Mucosa of rectum (tissue), 2 donors: Measurements from ENCODE around the gene STRAP.

Experiments
- H3K27ac ChIP-seq, 2 donors: one replicate each; pipeline ENCODE4 v1.7.0; 2013; ENCODE audit warnings: inconsistent platforms in 2 of 2, low read depth in 2 of 2, low read length in 2 of 2
- H3K27me3 ChIP-seq, 2 donors: one replicate each; pipeline ENCODE4 v1.7.0; 2013; ENCODE audit warnings: low read length in 2 of 2; ENCODE audit not compliant: control insufficient read depth in 2 of 2, insufficient read depth in 2 of 2
- H3K36me3 ChIP-seq, 2 donors: one replicate each; pipeline ENCODE4 v1.7.0; 2013; ENCODE audit warnings: low read length in 2 of 2; ENCODE audit not compliant: control insufficient read depth in 2 of 2, insufficient read depth in 2 of 2
- H3K4me1 ChIP-seq, 2 donors: one replicate each; pipeline ENCODE4 v1.7.0; 2013; ENCODE audit warnings: low read length in 2 of 2, mild to moderate bottlenecking in 1 of 2; ENCODE audit not compliant: control insufficient read depth in 2 of 2, insufficient read depth in 2 of 2
- H3K4me3 ChIP-seq, 2 donors: one replicate each; pipeline ENCODE4 v1.7.0; 2013; ENCODE audit warnings: low read length in 2 of 2
- H3K9ac ChIP-seq, 2 donors: one replicate each; pipeline ENCODE4 v1.7.0; 2013; ENCODE audit warnings: low read length in 2 of 2, low read depth in 1 of 2, mild to moderate bottlenecking in 1 of 2
- H3K9me3 ChIP-seq, 2 donors: one replicate each; pipeline ENCODE4 v1.7.0; 2013; ENCODE audit warnings: low read length in 2 of 2; ENCODE audit not compliant: control insufficient read depth in 2 of 2
- donor health status: healthy.
- donor health status: Normal muscosa, but diverticular disease.

Gene STRAP, protein sequence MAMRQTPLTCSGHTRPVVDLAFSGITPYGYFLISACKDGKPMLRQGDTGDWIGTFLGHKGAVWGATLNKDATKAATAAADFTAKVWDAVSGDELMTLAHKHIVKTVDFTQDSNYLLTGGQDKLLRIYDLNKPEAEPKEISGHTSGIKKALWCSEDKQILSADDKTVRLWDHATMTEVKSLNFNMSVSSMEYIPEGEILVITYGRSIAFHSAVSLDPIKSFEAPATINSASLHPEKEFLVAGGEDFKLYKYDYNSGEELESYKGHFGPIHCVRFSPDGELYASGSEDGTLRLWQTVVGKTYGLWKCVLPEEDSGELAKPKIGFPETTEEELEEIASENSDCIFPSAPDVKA

DNA sequence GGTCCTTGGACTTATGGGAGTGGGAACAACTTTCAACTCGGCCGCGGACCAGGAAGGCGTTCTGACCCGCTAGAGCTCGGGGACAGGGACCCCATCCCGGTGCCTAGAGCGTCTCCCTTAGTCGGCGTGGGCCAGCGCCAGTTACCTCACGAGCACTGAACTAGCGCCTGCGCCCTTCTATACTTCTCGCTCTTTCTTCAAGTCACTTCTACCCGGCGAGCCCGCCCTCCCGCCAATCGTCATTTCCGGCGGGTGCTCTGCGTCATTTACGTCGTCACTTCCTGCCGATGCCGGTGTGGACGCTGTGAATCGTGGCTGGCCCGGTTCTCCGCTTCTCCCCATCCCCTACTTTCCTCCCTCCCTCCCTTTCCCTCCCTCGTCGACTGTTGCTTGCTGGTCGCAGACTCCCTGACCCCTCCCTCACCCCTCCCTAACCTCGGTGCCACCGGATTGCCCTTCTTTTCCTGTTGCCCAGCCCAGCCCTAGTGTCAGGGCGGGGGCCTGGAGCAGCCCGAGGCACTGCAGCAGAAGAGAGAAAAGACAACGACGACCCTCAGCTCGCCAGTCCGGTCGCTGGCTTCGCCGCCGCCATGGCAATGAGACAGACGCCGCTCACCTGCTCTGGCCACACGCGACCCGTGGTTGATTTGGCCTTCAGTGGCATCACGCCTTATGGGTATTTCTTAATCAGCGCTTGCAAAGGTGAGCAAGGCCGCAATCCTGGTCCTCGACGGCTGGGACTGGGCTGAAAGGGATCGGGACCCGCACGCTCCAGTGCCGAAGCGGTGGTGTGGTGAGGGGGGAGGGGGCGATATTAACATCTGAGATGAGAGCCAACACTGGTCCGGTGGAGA is at the start of gene STRAP:
STRAP (plus strand) TSS at position 270 of the 854 bp plus-strand sequence; CDS start at position 591, 321 bp downstream.
- Histone ChIP-seq H3K4me1 (peaks cover 11 to 20% of the 10 kb centered on the region in 2 donors), H3K4me3 (peak within 1 kb of the TSS; percentile 95 to 98), H3K27ac (peak within 1 kb of the TSS; percentile 95 to 98), H3K9me3 (no peaks in the 10 kb centered on the region), H3K27me3 (no peaks in the 10 kb centered on the region), H3K9ac (peak within 1 kb of the TSS; percentile 91 to 98), H3K36me3 (peaks cover 6 to 9% of the 10 kb centered on the region in 2 donors)

DNA sequence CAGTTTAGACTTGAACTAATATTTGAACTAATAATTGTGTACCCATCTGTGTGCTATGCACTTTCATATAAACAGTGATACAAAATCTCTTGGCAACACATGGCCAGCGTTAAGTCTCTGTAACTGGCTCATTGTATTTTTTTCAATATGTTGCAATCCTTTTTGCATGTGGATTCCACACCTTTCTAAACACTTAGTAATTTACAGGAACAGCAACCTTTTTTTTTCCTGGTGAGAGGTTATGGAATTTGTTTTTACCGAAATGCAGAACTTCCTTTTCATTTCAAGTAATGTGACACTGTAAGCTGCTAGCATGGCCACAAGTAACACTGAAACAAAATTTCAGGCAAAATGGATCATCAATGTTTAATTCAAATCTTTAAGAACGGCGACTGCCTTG is 47.6 kb upstream of the STRAP start:
- no peaks in the 10 kb centered on the region for H3K9me3 ChIP-seq
- no peaks in the 10 kb centered on the region for H3K4me1 ChIP-seq
- no peak overlapping the region for H3K27ac ChIP-seq
- no peaks in the 10 kb centered on the region for H3K27me3 ChIP-seq
- no peak overlapping the region for H3K4me3 ChIP-seq
- no peaks in the 10 kb centered on the region for H3K36me3 ChIP-seq
- no peak overlapping the region for H3K9ac ChIP-seq

DNA sequence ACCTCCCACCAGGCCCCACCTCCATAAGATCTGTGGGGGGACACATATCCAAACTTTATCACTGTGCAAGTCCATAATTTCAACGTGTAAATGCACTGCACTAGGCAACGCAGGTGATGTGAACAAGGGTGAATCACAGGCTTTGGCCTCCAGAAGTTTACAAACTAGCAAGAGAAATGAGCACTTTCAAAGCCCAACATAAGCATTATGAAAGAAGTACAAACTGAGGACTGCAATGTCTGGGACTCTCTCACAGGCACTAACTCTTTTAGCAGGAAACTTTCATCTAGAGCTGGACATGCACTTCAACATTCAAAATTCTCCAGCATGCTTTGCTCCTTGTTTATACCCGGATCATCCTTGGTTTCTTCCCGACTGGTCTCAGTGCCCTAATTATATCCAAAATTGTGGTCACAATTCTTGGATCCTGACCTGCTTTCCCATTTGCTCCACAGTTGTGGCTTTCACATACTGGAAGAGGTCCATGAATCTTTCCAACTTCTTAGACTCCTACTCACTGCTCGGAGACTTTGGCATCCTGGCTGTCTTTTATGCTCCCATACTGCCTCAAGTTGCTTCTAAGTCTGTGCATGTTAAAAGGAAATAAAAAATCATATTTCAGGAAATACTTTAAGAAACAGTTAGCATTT is 44.9 kb upstream of the STRAP start:
- Histone ChIP-seq H3K4me3 (no peak overlapping the region), H3K27ac (no peak overlapping the region), H3K9ac (no peak overlapping the region), H3K9me3 (no peaks in the 10 kb centered on the region), H3K36me3 (no peaks in the 10 kb centered on the region), H3K27me3 (no peaks in the 10 kb centered on the region), H3K4me1 (no peaks in the 10 kb centered on the region)

DNA sequence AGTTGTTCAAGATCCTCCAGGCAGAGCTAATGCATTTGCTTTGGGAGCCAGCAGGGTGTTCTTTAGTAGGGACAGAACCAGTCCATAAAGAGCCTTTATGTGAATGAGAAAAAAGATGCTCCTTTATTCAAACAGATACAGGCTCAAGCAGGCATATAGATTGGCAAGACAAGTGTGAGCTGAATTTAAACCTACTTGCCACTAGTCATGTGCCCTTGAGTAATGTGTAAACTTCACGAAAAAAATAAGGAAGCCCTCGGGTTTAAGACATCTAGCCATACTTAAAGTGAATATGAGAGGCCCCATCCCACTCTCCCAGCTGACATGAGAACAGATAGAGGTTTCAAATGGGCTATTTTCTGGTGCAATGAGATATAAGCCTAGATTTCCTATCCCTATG is 43.1 kb upstream of the STRAP start:
- Histone ChIP-seq H3K36me3 (no peaks in the 10 kb centered on the region), H3K9ac (no peak overlapping the region), H3K4me3 (no peak overlapping the region), H3K27me3 (no peaks in the 10 kb centered on the region), H3K4me1 (no peaks in the 10 kb centered on the region), H3K27ac (no peak overlapping the region), H3K9me3 (no peaks in the 10 kb centered on the region)

DNA sequence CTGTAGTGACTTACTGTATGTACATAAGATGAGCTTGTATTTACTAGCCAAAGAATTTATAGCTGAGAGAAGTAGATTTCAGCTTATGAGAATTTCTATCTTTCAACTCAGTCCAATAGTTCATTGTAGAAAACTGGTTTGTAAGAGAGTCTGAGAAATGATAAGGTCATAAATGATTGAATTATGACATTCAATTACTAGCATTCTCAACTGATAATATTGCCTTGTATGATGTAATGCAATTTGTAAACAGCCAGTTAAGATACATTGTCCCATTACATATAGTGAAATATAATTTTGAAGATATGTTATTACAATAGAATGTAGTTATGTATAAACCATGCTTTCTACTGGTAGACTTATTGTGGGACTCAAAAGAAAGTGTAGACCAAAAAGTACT is 42.5 kb upstream of the STRAP start:
- Histone ChIP-seq H3K9me3 (no peaks in the 10 kb centered on the region), H3K4me3 (no peak overlapping the region), H3K27me3 (no peaks in the 10 kb centered on the region), H3K4me1 (no peaks in the 10 kb centered on the region), H3K27ac (no peak overlapping the region), H3K36me3 (no peaks in the 10 kb centered on the region), H3K9ac (no peak overlapping the region)

DNA sequence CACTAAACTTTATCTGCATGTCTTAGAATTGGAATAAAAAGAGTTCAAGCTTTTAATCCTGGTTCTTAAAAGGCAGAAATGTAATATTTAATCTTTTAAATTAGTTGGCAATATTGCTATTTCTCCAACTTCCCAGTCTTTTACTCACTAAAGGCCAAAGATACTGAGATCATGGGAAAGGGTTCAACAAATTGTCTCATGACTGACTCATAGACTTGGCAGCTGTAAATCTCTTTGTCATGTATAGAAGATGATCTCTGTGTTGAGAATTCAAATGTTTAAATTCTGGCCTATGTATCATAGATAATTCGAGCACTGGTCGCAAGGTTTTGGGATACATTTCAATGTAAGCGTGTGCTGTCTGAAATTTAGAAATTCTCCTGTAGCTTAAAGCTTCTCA is 40.1 kb upstream of the STRAP start:
- no peak overlapping the region for H3K9ac ChIP-seq
- no peaks in the 10 kb centered on the region for H3K4me1 ChIP-seq
- H3K27ac ChIP-seq, result no peak overlapping the region
- no peak overlapping the region for H3K4me3 ChIP-seq
- H3K27me3 ChIP-seq, result no peaks in the 10 kb centered on the region
- H3K9me3 ChIP-seq, result no peaks in the 10 kb centered on the region
- no peaks in the 10 kb centered on the region for H3K36me3 ChIP-seq

DNA sequence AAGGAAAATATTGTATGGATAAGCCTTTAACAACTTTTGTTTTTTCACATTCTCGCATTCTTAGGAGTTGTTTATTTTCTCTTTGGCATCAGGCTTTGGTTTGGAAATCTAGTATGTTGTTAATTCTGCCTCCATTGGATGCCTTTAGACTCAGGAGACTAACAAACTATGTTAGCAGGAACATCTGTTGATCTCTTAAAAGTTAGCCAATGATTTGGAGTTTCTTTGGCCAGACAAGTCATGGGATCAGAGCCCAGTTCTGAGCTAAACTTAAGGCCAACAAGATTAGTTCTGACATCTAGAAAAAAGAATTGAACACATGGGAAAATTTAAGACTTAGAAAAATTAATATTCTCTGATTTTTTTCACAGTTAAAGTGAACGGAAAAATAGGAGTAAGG is 35.3 kb upstream of the STRAP start:
- Histone ChIP-seq H3K36me3 (no peaks in the 10 kb centered on the region), H3K27me3 (no peaks in the 10 kb centered on the region), H3K4me1 (no peaks in the 10 kb centered on the region), H3K4me3 (no peak overlapping the region), H3K27ac (no peak overlapping the region), H3K9ac (no peak overlapping the region), H3K9me3 (no peaks in the 10 kb centered on the region)

DNA sequence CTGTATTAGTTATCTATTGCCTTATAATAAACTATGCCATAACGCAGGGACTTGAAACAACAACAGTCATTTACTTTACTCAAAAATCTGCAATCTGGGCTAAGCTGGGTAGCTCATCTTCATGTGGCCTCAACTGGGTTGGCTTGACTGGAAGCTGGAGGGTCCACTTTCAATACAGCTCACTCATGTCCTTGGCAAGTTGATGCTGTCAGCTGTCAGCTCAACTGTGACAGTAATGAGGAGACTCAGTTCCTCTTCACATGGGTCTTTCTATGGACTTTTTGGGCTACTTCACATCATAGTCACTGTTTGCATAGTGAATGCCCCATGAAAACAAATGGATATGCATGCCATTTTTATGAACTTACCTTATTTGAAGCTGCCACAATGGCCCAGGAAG is 33.6 kb upstream of the STRAP start:
- Histone ChIP-seq H3K27ac (no peak overlapping the region), H3K4me3 (no peak overlapping the region), H3K9ac (no peak overlapping the region), H3K36me3 (no peaks in the 10 kb centered on the region), H3K4me1 (no peaks in the 10 kb centered on the region), H3K9me3 (no peaks in the 10 kb centered on the region), H3K27me3 (no peaks in the 10 kb centered on the region)

DNA sequence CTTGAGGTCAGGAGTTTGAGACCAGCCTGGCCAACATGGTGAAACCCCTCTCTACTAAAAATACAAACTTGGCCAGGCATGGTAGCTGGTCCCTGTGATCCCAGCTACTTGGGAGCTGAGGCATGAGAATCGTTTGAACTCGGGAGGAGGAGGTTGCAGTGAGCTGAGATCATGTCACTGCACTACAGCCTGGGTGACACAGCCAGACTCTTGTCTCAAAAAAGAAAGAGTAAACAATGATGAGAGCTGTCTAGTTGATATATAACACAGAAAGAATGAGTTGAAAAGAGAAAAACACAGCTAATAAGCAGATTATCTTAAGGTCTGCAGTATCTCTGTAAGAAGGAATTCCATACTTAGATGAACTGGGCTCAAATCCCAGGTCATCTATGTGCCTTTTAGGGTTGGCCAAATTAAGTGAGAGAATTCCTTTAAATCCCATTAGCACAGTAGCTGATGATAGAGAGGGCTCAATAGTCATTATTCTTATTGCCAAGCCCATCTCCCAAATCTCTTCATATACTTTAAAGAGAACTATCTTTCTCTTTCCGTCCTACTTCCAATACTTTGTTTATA is 31.1 kb upstream of the STRAP start:
- Histone ChIP-seq H3K4me1 (no peaks in the 10 kb centered on the region), H3K9ac (no peak overlapping the region), H3K36me3 (no peaks in the 10 kb centered on the region), H3K27ac (no peak overlapping the region), H3K4me3 (no peak overlapping the region), H3K9me3 (no peaks in the 10 kb centered on the region), H3K27me3 (no peaks in the 10 kb centered on the region)

DNA sequence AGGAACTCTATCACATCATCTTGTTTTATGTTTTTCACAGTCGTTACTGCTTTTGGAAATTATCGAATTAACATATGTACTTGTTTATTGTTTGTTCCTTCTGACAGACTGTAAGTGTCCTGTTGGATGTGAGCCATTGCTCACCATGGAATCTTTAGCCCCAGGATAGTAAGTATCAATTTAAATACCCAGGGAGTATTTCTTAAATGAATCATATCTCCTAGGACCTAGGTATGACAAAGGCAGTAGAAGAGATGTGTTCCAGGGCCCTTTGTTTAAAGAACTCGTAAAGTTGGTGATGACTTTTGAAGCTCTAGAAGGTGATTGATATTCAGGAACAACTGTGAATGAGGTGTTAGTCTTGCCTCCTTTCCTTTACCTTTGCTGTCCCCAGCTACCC is 30.3 kb upstream of the STRAP start:
- Histone ChIP-seq H3K9ac (no peak overlapping the region), H3K27ac (no peak overlapping the region), H3K27me3 (no peaks in the 10 kb centered on the region), H3K36me3 (no peaks in the 10 kb centered on the region), H3K4me1 (no peaks in the 10 kb centered on the region), H3K9me3 (no peaks in the 10 kb centered on the region), H3K4me3 (no peak overlapping the region)
